ENCODE measurements around the gene AHDC1. TPM values are rescaled to one million over a fixed set of nuclear protein-coding genes. Genes with fewer than 3 reads are reported as not detected.

AHDC1 gene
- total and polyA plus RNA-seq, 9 donors = 11.2 to 159 (median 82.1) TPM

DNA sequence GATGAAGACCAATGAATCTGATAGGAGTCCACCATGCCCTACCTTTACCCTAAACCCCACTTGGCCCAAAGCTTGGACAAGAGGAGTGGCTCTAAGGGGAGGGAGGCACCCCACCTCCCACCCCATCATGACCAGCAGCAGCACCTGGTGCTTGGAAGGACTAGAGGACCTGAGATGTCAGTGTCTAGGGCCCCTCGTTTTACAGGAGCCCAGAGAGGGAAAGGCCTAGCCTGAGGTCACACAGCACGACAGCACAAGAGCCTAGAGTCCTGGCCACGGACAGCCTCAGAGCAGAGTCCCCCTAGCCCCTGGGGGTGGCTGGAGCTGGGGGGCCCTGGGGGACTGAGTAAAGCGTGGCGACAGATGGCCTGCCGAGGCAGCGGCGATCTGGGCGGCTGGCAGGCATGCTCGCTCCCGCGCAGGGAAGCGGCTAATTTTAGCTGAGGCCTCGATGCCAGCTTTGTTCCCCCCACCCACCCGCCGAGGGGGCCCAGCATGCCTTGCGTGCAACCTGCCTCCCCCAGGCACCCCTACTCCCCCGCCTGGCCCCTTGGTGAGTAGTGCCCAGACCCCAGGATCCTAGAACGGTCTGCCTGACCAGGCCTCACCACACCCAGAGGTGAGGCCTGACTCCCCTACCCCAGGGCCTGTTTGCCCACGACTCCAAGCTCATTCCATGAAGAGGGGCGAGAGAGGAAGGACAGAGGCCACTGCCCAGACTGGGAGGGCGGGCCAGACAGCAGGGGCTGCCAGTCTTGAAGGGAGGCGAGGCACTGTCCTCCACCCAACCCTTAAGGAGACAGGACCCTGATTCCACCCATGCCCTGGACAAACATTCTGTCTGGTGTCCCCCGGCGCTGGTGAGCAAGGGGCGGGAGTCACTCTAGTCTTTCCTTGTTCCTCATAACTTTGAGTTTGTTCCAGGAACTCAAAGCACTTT, 39.0 kb downstream of the AHDC1 start:
- peak overlapping the region; percentile 57 to 80 for H3K27ac ChIP-seq
- peaks cover 62% of the 10 kb centered on the region for H3K4me1 ChIP-seq (ENCODE audit: insufficient read depth)
- H3K27me3 ChIP-seq = no peaks in the 10 kb centered on the region
- no peaks in the 10 kb centered on the region for H3K9me3 ChIP-seq
- H3K4me3 ChIP-seq = no peak overlapping the region
- TF ChIP-seq, protein P1, sequence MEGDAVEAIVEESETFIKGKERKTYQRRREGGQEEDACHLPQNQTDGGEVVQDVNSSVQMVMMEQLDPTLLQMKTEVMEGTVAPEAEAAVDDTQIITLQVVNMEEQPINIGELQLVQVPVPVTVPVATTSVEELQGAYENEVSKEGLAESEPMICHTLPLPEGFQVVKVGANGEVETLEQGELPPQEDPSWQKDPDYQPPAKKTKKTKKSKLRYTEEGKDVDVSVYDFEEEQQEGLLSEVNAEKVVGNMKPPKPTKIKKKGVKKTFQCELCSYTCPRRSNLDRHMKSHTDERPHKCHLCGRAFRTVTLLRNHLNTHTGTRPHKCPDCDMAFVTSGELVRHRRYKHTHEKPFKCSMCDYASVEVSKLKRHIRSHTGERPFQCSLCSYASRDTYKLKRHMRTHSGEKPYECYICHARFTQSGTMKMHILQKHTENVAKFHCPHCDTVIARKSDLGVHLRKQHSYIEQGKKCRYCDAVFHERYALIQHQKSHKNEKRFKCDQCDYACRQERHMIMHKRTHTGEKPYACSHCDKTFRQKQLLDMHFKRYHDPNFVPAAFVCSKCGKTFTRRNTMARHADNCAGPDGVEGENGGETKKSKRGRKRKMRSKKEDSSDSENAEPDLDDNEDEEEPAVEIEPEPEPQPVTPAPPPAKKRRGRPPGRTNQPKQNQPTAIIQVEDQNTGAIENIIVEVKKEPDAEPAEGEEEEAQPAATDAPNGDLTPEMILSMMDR (IDR thresholded peaks at IDR 0.05) = no peak
- WGBS, 3 donors = 44 to 49% (median 47%) methylated on average over 22 to 26 of the region's 26 CpGs
- peak; percentile 49 to 74 (median 71) for DNase-seq
- no peaks in the 10 kb centered on the region for H3K36me3 ChIP-seq
- intact Hi-C loops (cut with DNase I) = loop anchor here in 2 of 4 donors (5.0 kb wide), 2 partner anchors 37 to 38 kb away; partner anchors contain the start of gene AHDC1 (in 2 of the 2)

DNA sequence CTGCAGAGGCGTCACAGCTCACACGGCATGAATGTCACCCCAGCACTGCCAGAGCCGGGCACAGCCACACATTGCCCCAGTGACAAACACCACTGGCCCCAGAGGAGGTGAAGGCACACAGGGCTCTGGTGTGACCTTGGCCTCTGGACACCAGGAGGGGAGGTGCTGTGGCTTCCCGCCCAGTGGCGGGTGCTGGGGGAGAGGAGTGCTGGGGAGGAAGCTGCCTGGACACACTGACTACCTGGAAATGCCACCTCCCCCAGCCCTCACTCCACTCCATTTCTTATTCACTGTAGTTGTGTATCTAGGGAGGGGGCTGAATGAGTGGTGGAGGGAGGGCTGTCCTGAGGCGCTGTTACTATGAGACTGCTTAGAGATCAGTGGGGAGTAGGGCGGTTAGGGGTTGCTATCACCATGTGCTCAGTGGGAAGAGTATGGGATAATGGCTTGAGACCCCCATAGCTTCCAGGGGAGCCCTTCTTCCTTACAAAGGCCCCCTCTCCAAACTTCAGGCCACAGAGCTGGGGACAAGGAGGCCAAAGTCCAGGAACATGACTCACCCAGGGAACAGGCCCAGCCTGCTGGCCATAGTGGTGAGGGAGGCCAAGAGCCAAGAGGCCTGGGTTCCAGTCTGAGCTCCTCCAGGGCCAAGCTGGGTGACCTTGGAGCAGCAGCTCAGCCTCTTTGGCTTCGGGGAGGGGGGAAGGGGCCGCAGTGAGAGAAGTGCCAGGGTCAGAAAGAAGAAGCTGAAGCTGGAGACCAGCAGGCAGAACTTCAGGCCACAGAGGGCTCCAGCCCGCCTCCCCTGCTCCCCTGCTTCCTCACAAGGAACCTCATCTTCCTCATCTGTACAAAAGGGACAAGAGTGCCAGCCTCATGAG, 40.1 kb downstream of the AHDC1 start:
- peak overlapping the region; percentile 57 to 80 for H3K27ac ChIP-seq
- no peak overlapping the region for H3K4me3 ChIP-seq
- peak; percentile 67 to 75 (median 70) for DNase-seq
- 34 to 37% (median 34%) methylated on average over 10 of the region's 10 CpGs for WGBS, 3 donors
- no peaks in the 10 kb centered on the region for H3K9me3 ChIP-seq
- H3K27me3 ChIP-seq = no peaks in the 10 kb centered on the region
- TF ChIP-seq, protein P1 (IDR thresholded peaks at IDR 0.05) = no peak
- TF ChIP-seq EP300 (IDR thresholded peaks at IDR 0.05) = no peak
- TF ChIP-seq POLR2A (IDR thresholded peaks at IDR 0.05) = no peak
- H3K4me1 ChIP-seq (ENCODE audit: insufficient read depth) = peaks cover 57% of the 10 kb centered on the region
- no peaks in the 10 kb centered on the region for H3K36me3 ChIP-seq
- intact Hi-C loops (cut with DNase I) = loop anchor here in 1 of 4 donors (5.0 kb wide), 2 partner anchors 37 to 38 kb away; partner anchors contain the start of gene AHDC1

DNA sequence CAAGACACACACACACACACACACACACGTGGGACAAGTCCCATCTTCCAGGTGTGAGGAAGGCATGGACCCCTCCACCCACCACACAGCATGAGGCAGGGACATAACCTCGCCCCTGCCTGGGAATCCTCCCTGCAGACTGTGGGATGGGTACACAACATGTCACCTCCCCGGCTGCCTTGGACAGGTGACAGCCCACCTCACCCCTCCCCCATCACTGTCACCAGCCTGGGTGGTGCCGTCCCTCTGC, 40.7 kb downstream of the AHDC1 start:
- TF ChIP-seq EP300 (IDR thresholded peaks at IDR 0.05) = no peak
- TF ChIP-seq POLR2A (IDR thresholded peaks at IDR 0.05) = no peak
- TF ChIP-seq, protein P1 (IDR thresholded peaks at IDR 0.05) = no peak
- intact Hi-C loops (cut with DNase I) = loop anchor here in 1 of 4 donors (5.0 kb wide), 2 partner anchors 36 to 39 kb away; partner anchors contain the start of gene AHDC1
- Histone ChIP-seq H3K27ac (peak overlapping the region; percentile 57 to 80), H3K27me3 (no peaks in the 10 kb centered on the region), H3K4me3 (no peak overlapping the region), H3K4me1 (ENCODE audit: insufficient read depth) (peaks cover 57% of the 10 kb centered on the region), H3K36me3 (no peaks in the 10 kb centered on the region), H3K9me3 (no peaks in the 10 kb centered on the region)
- DNase-seq = no peak
- 43 to 61% (median 47%) methylated on average over 4 of the region's 4 CpGs for WGBS, 3 donors

Measured in ovary (tissue), 9 donors.